ENCODE results near the gene DPP6. TPM values are rescaled to one million over a fixed set of nuclear protein-coding genes. Genes with fewer than 3 reads are reported as not detected.

Gene DPP6
- total and polyA plus RNA-seq, 9 of the 15 experiments (the other 6 are each of a cell fraction or from before 2014, with no cell fraction given): not detected

- no peaks in the 10 kb centered on the region for H3K9me1 ChIP-seq (ENCODE audit: control insufficient read depth, insufficient read depth, low read length)
- ATAC-seq (no peak), DNase-seq (ENCODE audit: extremely low read depth in 1 of 4, low spot score in 3 of 4) (no peak), FAIRE-seq (no peak)
- no peak overlapping the region for H3K4me3 ChIP-seq
- WGBS (ENCODE audit: insufficient coverage, low coverage, missing lambda C conversion rate): 13% methylated on average over 4 of the region's 4 CpGs
- TF ChIP-seq ESRRA (IDR thresholded peaks at IDR 0.05; ENCODE audit: borderline replicate concordance, low read depth): peak; percentile 52; the same call in 1 of the 2 replicates
- TF ChIP-seq RBBP5 (IDR thresholded peaks at IDR 0.05; ENCODE audit: borderline replicate concordance, insufficient read depth, low read length, poor library complexity, severe bottlenecking): no peak
- no peak for TF ChIP-seq KLF13 (tag; IDR thresholded peaks at IDR 0.05; ENCODE audit: borderline replicate concordance, low read depth)
- no peak for TF ChIP-seq CEBPG (CRISPR knock-in tag; IDR thresholded peaks at IDR 0.05)
- 0 out of 4 replicates have a peak, but pooled peaks of 1 of the 2 experiments have one; percentile 18 for TF ChIP-seq CEBPG (tag; conservative IDR thresholded peaks at IDR 0.05 in 1 of 2, IDR thresholded peaks at IDR 0.05 in 1 of 2)
- no peak for TF ChIP-seq ZNF589 (CRISPR knock-in tag; IDR thresholded peaks at IDR 0.05; ENCODE audit: low read depth)
- TF ChIP-seq POLR2AphosphoS5 (IDR thresholded peaks at IDR 0.05; ENCODE audit: control insufficient read depth, insufficient read depth, low read depth, low read length): no peak
- TF ChIP-seq ZHX1 (conservative IDR thresholded peaks at IDR 0.05; ENCODE audit: low read length): no peak
- no peak for TF ChIP-seq SMAD3 (CRISPR knock-in tag; conservative IDR thresholded peaks at IDR 0.05)
- no peak for TF ChIP-seq NFIX (CRISPR knock-in tag; IDR thresholded peaks at IDR 0.05; ENCODE audit: low read depth)
- no peak for TF ChIP-seq MEF2D (tag; conservative IDR thresholded peaks at IDR 0.05; ENCODE audit: low read depth)
- no peak for TF ChIP-seq TAF1 (IDR thresholded peaks at IDR 0.05; ENCODE audit: control insufficient read depth, extremely low read depth, insufficient read depth, low read length, severe bottlenecking)
- no peaks in the 10 kb centered on the region for H3K27me3 ChIP-seq (ENCODE audit: control insufficient read depth in 2 of 2, insufficient read depth in 2 of 2, low read length in 2 of 2)
- POLR2A ChIA-PET: no interaction called here
- no peak overlapping the region for H3K27ac ChIP-seq (ENCODE audit: extremely low read depth, low read depth, low read length)
- no peaks in the 10 kb centered on the region for H3K79me2 ChIP-seq (ENCODE audit: control insufficient read depth, insufficient read depth, low read length)
- BruUV-seq (replicated peaks): no TSS peak
- no peaks in the 10 kb centered on the region for H3K4me1 ChIP-seq (replicated peaks in 1 of 2; ENCODE audit: control insufficient read depth in 2 of 2, insufficient read depth in 2 of 2, low read length in 2 of 2)
- intact Hi-C loops (cut with micrococcal nuclease) (no loop called here), in situ Hi-C loops (cut with MboI) (no loop called here)
- H3K9ac ChIP-seq (ENCODE audit: insufficient read depth in 1 of 2, low read depth in 2 of 2, low read length in 2 of 2): no peak overlapping the region
- H3K9me3 ChIP-seq (replicated peaks; ENCODE audit: control insufficient read depth, insufficient read depth, low read depth, low read length): no peaks in the 10 kb centered on the region
- no peaks in the 10 kb centered on the region for H4K20me1 ChIP-seq (replicated peaks; ENCODE audit: control insufficient read depth, insufficient read depth, low read length)
- H2AFZ ChIP-seq (ENCODE audit: low read depth, low read length): no peak overlapping the region
- CTCF ChIA-PET (ENCODE audit: low intra/inter-chr PET ratio): no interaction called here
- no peak overlapping the region for H3K4me2 ChIP-seq (ENCODE audit: insufficient read depth, low read length)
- H3K36me3 ChIP-seq (ENCODE audit: control insufficient read depth, insufficient read depth, low read length): no peaks in the 10 kb centered on the region
Observed at GRCh38 chr7:154505362-154505761, 453.2 kb downstream of the DPP6 start.
